Measurements from ENCODE around the gene SDCBP2. TPM values are rescaled to one million over a fixed set of nuclear protein-coding genes. Genes with fewer than 3 reads are reported as not detected.

The SDCBP2 gene
- total RNA-seq, 1 donor from 2014 or later, result not detected

DNA sequence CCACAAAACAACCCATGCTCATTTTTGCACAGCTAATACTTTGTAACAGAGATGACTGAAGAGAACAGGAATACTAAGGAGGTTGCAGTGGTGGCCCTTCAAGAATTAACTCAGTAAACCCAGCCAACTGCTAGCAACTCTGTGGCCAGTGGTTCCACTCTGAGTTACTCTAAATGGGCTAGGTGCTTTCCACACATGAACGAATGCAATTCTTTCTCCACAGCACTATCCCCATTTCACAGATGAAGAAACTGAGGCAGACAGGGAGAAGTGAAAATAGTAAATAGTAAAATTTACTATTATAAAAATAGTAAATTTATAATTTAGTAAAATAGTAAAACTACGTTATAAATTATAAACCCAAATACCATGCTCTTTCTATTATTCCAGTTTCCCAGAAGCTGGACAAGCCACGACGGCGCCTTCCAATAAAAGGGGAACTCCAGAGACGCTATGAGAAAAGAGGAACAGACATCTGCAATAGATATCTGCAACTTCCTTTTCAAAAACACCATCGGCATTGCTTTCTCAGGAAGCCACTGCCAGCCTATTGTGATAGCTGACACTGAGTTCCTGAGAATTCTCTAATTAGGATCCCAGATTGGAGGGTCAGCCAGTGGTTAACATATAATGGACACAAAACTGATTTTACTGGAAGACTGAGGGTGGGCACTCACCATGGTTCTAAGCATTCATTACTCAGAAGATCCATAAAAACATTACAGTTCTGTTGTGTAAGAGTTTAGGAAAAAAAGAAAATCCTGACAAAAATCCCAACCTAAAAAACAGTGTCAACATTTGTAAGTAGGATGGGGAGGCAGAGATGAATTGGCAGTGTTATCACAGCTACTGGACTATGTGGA is 47.7 kb upstream of the SDCBP2 start:
- Histone ChIP-seq H3K4me3 (no peak overlapping the region), H3K27ac (no peak overlapping the region), H3K9me3 (no peaks in the 10 kb centered on the region), H3K4me1 (peaks cover 9 to 41% of the 10 kb centered on the region in 2 donors), H3K36me3 (peaks cover 0 to 16% of the 10 kb centered on the region in 2 donors), H3K27me3 (no peaks in the 10 kb centered on the region)
- intact Hi-C loops (cut with DNase I), result no loop called here
- DNase-seq (ENCODE audit: low spot score in 2 of 2), result no peak
- no peak for TF ChIP-seq CTCF (IDR thresholded peaks at IDR 0.05)

DNA sequence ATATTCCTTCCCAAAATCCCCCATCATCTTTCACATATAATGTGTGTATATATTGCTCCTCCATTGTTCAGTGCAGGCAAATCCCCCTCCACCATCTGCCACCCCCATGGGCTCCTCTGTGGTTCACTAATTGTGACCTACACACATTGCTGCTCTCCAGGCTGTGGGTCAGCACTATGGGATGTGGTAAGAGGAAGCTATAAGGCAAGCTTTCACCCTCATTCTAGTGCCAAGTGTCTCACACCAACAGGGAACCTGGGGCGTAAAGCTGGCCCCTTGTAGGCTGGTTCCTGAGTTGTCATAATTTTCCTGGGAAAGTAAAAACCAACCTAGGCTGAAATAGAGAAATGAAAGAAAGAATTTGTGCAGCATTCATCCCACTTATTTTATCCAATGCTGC is 47.1 kb upstream of the SDCBP2 start:
- no peak for TF ChIP-seq CTCF (IDR thresholded peaks at IDR 0.05)
- no peaks in the 10 kb centered on the region for H3K9me3 ChIP-seq
- H3K4me3 ChIP-seq, result no peak overlapping the region
- H3K27me3 ChIP-seq, result no peaks in the 10 kb centered on the region
- intact Hi-C loops (cut with DNase I), result no loop called here
- no peak for DNase-seq (ENCODE audit: low spot score in 2 of 2)
- no peak overlapping the region for H3K27ac ChIP-seq
- H3K4me1 ChIP-seq, result peaks cover 9 to 36% of the 10 kb centered on the region in 2 donors
- H3K36me3 ChIP-seq, result peaks cover 0 to 16% of the 10 kb centered on the region in 2 donors

- Histone ChIP-seq H3K27ac (no peak overlapping the region), H3K36me3 (peaks cover 0 to 16% of the 10 kb centered on the region in 2 donors), H3K4me1 (peaks cover 9 to 33% of the 10 kb centered on the region in 2 donors), H3K27me3 (no peaks in the 10 kb centered on the region), H3K9me3 (no peaks in the 10 kb centered on the region), H3K4me3 (no peak overlapping the region)
- intact Hi-C loops (cut with DNase I), result no loop called here
- DNase-seq (ENCODE audit: low spot score in 2 of 2), result no peak
- TF ChIP-seq CTCF (IDR thresholded peaks at IDR 0.05), result no peak
Observed at GRCh38 chr20:1375515-1375914, 46.6 kb upstream of the SDCBP2 start.

GRCh38 chr20:1374246-1374645 is 45.3 kb upstream of the SDCBP2 start:
- DNase-seq (ENCODE audit: low spot score in 2 of 2), result no peak
- no peak for TF ChIP-seq CTCF (IDR thresholded peaks at IDR 0.05)
- intact Hi-C loops (cut with DNase I), result loop anchor here (5.0 kb wide), 1 partner anchor 47 kb away; the partner anchor contains the start of gene SDCBP2

DNA sequence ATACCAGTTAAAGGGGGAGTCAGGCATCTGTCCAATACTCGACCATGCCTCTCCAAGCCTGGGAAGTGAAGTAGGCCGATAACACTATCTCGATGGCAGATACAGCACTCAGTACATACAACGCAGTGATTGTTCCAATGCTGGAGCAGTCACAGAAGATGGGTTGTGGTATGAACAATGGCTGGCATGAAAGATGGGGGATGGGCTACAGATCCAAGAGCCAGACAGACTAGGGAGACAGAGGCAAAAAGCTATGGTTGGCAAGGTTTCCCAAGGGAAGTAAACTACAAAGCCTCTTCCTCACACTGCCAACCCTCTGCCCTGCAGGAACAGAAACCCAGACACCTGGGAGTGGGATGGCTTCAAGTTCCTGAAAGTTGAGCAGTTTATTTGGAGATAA is 44.7 kb upstream of the SDCBP2 start:
- peaks cover 11 to 41% of the 10 kb centered on the region in 2 donors for H3K4me1 ChIP-seq

More at GRCh38 chr20:1374246-1374645, 45.3 kb upstream of the SDCBP2 start:
- H3K27ac ChIP-seq, result peak overlapping the region; percentile 44 to 57
- H3K36me3 ChIP-seq, result peaks cover 0 to 16% of the 10 kb centered on the region in 2 donors
- H3K9me3 ChIP-seq, result no peaks in the 10 kb centered on the region
- H3K4me1 ChIP-seq, result peaks cover 9 to 41% of the 10 kb centered on the region in 2 donors
- H3K4me3 ChIP-seq, result no peak overlapping the region
- H3K27me3 ChIP-seq, result no peaks in the 10 kb centered on the region

More for the DNA sequence above, 44.7 kb upstream of the SDCBP2 start:
- no peak for DNase-seq (ENCODE audit: low spot score in 2 of 2)
- H3K36me3 ChIP-seq, result peaks cover 0 to 16% of the 10 kb centered on the region in 2 donors
- H3K27me3 ChIP-seq, result no peaks in the 10 kb centered on the region
- peak overlapping the region; percentile 51 to 57 for H3K27ac ChIP-seq
- no peak overlapping the region for H3K4me3 ChIP-seq
- no peaks in the 10 kb centered on the region for H3K9me3 ChIP-seq
- TF ChIP-seq CTCF (IDR thresholded peaks at IDR 0.05), result no peak
- intact Hi-C loops (cut with DNase I), result loop anchor here (5.0 kb wide), 1 partner anchor 46 kb away; the partner anchor contains the start of gene SDCBP2

Data from ascending aorta (tissue), 2 donors.